ENCODE measurements around the gene RAI14.

GRCh38 chr5:34847552-34847951 is 191.4 kb downstream of the RAI14 start:
- TF ChIP-seq CTCF (conservative IDR thresholded peaks at IDR 0.05) (no peak), EZH2 (IDR thresholded peaks at IDR 0.05; ENCODE audit: low read depth) (no peak)
